Breast epithelium (tissue), 3 donors: Measurements from ENCODE around the gene CGB3.

Source experiments
- CTCF ChIP-seq, 3 donors: fragments of 450-650 bp; IDR thresholded peaks; one replicate each; pipeline ENCODE4 v1.5.1; 2016 to 2017; ENCODE audit warnings: antibody characterized with exemption in 3 of 3, mild to moderate bottlenecking in 3 of 3, moderate library complexity in 3 of 3
- POLR2A ChIP-seq: fragments of 450-650 bp; IDR thresholded peaks from one replicate; pipeline ENCODE4 v1.6.1; 2016; ENCODE audit warnings: antibody characterized with exemption, mild to moderate bottlenecking, moderate library complexity
- POLR2AphosphoS5 ChIP-seq, 3 donors: sonication (generic); formaldehyde crosslinking; IDR thresholded peaks; one replicate each; pipeline ENCODE4 v1.6.1; 2017; ENCODE audit warnings: antibody characterized with exemption in 3 of 3

GRCh38 chr19:48982280-48982679 lies 41.9 kb downstream of the CGB3 start:
- TF ChIP-seq CTCF (IDR thresholded peaks at IDR 0.05) (no peak), POLR2A (no peak), POLR2AphosphoS5 (IDR thresholded peaks at IDR 0.05) (no peak)
